Gastrocnemius medialis (tissue), 4 donors: ENCODE measurements around the gene MSANTD7.

Source experiments
- POLR2A ChIP-seq, 2 donors: fragments of 450-650 bp; IDR thresholded peaks; one replicate each; pipeline ENCODE4 v1.6.1; 2017; ENCODE audit warnings: antibody characterized with exemption in 2 of 2, mild to moderate bottlenecking in 2 of 2, moderate library complexity in 2 of 2
- TF ChIP-seq, protein P1 (sequence below), 5 experiments: fragments of 450-650 bp in 3 of 5; fragments of 200-600 bp in 2 of 5; sonication (generic) in 2 of 5; IDR thresholded peaks in 4 of 5; conservative IDR thresholded peaks in 1 of 5; 1 replicate in 4 of 5; 2 replicates in 1 of 5; pipeline ENCODE4 v1.5.1; 2016 to 2019; ENCODE audit warnings: antibody characterized with exemption in 5 of 5, mild to moderate bottlenecking in 3 of 5, moderate library complexity in 3 of 5

GRCh38 chr10:14855453-14855852 lies 17.3 kb downstream of the MSANTD7 start:
- TF ChIP-seq, protein P1, sequence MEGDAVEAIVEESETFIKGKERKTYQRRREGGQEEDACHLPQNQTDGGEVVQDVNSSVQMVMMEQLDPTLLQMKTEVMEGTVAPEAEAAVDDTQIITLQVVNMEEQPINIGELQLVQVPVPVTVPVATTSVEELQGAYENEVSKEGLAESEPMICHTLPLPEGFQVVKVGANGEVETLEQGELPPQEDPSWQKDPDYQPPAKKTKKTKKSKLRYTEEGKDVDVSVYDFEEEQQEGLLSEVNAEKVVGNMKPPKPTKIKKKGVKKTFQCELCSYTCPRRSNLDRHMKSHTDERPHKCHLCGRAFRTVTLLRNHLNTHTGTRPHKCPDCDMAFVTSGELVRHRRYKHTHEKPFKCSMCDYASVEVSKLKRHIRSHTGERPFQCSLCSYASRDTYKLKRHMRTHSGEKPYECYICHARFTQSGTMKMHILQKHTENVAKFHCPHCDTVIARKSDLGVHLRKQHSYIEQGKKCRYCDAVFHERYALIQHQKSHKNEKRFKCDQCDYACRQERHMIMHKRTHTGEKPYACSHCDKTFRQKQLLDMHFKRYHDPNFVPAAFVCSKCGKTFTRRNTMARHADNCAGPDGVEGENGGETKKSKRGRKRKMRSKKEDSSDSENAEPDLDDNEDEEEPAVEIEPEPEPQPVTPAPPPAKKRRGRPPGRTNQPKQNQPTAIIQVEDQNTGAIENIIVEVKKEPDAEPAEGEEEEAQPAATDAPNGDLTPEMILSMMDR (IDR thresholded peaks at IDR 0.05 in 4 of 5, conservative IDR thresholded peaks at IDR 0.05 in 1 of 5): no peak
- TF ChIP-seq POLR2A (IDR thresholded peaks at IDR 0.05): no peak
